Stomach (tissue), 9 donors: ENCODE results near the gene NPR3. TPM values are rescaled to one million over a fixed set of nuclear protein-coding genes. Genes with fewer than 3 reads are reported as not detected.

ENCODE experiments used
- DNase-seq, 2 donors: peaks; one replicate each; pipeline versions ENCODE4 v3.0.0 to v3.0.0-alpha.2; 2013 to 2019
- H3K27ac ChIP-seq, 5 donors: fragments of 200-600 bp in 4 of 5; sonication (generic) in 4 of 5; one replicate each; pipeline ENCODE4 v1.5.1; 2013 to 2019; ENCODE audit warnings: mild to moderate bottlenecking in 1 of 5, moderate library complexity in 1 of 5
- H3K27me3 ChIP-seq, 3 donors: fragments of 200-600 bp; sonication (generic); one replicate each; pipeline ENCODE4 v1.5.1; 2017 to 2019; ENCODE audit warnings: mixed run types in 1 of 3
- H3K36me3 ChIP-seq, 4 donors: fragments of 200-600 bp; sonication (generic); 1 replicate in 3 of 4; 2 replicates in 1 of 4; pipeline ENCODE4 v1.5.1; 2016 to 2019
- H3K4me1 ChIP-seq, 4 donors: fragments of 200-600 bp; sonication (generic); one replicate each; pipeline ENCODE4 v1.5.1; 2016 to 2019
- H3K4me3 ChIP-seq, 4 donors: fragments of 200-600 bp; sonication (generic) in 3 of 4; one replicate each; pipeline ENCODE4 v1.5.1; 2016 to 2019; ENCODE audit warnings: mild to moderate bottlenecking in 1 of 4
- H3K9me3 ChIP-seq, 4 donors: fragments of 200-600 bp; sonication (generic); one replicate each; pipeline ENCODE4 v1.5.1; 2016 to 2019
- EP300 ChIP-seq: sonication (generic); formaldehyde crosslinking; IDR thresholded peaks from one replicate; pipeline ENCODE4 v1.6.1; 2017; ENCODE audit warnings: antibody characterized with exemption
- POLR2A ChIP-seq, 4 donors: fragments of 450-650 bp; IDR thresholded peaks; one replicate each; pipeline ENCODE4 v1.6.1; 2016; ENCODE audit warnings: antibody characterized with exemption in 4 of 4, control low read depth in 2 of 4, mild to moderate bottlenecking in 1 of 4, moderate library complexity in 1 of 4
- POLR2AphosphoS5 ChIP-seq, 3 donors: sonication (generic); formaldehyde crosslinking; IDR thresholded peaks; one replicate each; pipeline ENCODE4 v1.6.1; 2016; ENCODE audit warnings: antibody characterized with exemption in 3 of 3
- WGBS, 5 donors: extraction: QIAGEN DNeasy Blood & Tissue Kit in 3 of 5; methylation state at CpG; one replicate each; pipeline versions ENCODE4 v1.1.5 to v1.1.7; 2013 to 2018; 5-methylcytosine and 5-hydroxymethylcytosine counted together
- intact Hi-C: fragments of 100-400 bp; cut with DNase I; formaldehyde crosslinking; loops from one replicate; pipeline ENCODE4 v1.15.1; 2023; ENCODE audit warnings: low total_unique reads
- polyA plus RNA-seq, 3 donors: library from polyadenylated mRNA; stranded (reverse); fragments of 200-250 nt; gene quantifications; one replicate each; pipeline ENCODE4 v1.2.3, GENCODE V29; 2013
- total RNA-seq, 5 donors: library from RNA; depleted of rRNA; stranded (reverse); fragments of >200 nt; gene quantifications; one replicate each; pipeline versions ENCODE4 v1.1.0 to v1.2.3, GENCODE V29; 2014 to 2016
- TF ChIP-seq, protein P1 (sequence below), 7 experiments: fragments of 450-650 bp in 4 of 7; fragments of 200-600 bp in 3 of 7; sonication (generic) in 3 of 7; IDR thresholded peaks; one replicate each; pipeline ENCODE4 v1.5.1; 2016 to 2019; ENCODE audit warnings: antibody characterized with exemption in 7 of 7, control low read depth in 2 of 7, mild to moderate bottlenecking in 1 of 7
- donor health status: healthy with polysubstance abuse.
- donor health status: Bipolar disorder and iron deficiency.
- donor health status: healthy.

The NPR3 gene
- total and polyA plus RNA-seq, 8 donors: 0.25 to 15.8 (median 1.8) TPM; not detected in 2

DNA sequence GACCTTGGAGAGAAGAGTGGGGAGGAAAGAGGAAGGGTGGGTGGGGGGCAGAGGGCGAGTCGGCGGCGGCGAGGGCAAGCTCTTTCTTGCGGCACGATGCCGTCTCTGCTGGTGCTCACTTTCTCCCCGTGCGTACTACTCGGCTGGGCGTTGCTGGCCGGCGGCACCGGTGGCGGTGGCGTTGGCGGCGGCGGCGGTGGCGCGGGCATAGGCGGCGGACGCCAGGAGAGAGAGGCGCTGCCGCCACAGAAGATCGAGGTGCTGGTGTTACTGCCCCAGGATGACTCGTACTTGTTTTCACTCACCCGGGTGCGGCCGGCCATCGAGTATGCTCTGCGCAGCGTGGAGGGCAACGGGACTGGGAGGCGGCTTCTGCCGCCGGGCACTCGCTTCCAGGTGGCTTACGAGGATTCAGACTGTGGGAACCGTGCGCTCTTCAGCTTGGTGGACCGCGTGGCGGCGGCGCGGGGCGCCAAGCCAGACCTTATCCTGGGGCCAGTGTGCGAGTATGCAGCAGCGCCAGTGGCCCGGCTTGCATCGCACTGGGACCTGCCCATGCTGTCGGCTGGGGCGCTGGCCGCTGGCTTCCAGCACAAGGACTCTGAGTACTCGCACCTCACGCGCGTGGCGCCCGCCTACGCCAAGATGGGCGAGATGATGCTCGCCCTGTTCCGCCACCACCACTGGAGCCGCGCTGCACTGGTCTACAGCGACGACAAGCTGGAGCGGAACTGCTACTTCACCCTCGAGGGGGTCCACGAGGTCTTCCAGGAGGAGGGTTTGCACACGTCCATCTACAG is 760 bp downstream of the NPR3 start:
- peaks cover 19 to 52% (median 41%) of the 10 kb centered on the region in 4 donors for H3K4me1 ChIP-seq
- DNase-seq: peak in 1 of 2 donors; percentile 61
- H3K9me3 ChIP-seq: peaks cover 0 to under 1% (median 0%) of the 10 kb centered on the region in 4 donors
- intact Hi-C loops: loop anchor here (10.0 kb wide), 1 partner anchor 713 kb away; no protein-coding TSS in a partner anchor
- 1 to 3% (median 2%) methylated on average over 40 to 76 of the region's 76 CpGs for WGBS, 5 donors
- H3K27ac ChIP-seq: no peak overlapping the region
- no peaks in the 10 kb centered on the region for H3K36me3 ChIP-seq
- peaks cover 4 to 64% (median 39%) of the 10 kb centered on the region in 3 donors for H3K27me3 ChIP-seq
- H3K4me3 ChIP-seq: peak overlapping the region; percentile 49 to 82 (median 67)
- TF ChIP-seq EP300 (no peak), POLR2AphosphoS5 (IDR thresholded peaks at IDR 0.05) (no peak), POLR2A (IDR thresholded peaks at IDR 0.05) (no peak)
- TF ChIP-seq, protein P1, sequence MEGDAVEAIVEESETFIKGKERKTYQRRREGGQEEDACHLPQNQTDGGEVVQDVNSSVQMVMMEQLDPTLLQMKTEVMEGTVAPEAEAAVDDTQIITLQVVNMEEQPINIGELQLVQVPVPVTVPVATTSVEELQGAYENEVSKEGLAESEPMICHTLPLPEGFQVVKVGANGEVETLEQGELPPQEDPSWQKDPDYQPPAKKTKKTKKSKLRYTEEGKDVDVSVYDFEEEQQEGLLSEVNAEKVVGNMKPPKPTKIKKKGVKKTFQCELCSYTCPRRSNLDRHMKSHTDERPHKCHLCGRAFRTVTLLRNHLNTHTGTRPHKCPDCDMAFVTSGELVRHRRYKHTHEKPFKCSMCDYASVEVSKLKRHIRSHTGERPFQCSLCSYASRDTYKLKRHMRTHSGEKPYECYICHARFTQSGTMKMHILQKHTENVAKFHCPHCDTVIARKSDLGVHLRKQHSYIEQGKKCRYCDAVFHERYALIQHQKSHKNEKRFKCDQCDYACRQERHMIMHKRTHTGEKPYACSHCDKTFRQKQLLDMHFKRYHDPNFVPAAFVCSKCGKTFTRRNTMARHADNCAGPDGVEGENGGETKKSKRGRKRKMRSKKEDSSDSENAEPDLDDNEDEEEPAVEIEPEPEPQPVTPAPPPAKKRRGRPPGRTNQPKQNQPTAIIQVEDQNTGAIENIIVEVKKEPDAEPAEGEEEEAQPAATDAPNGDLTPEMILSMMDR (IDR thresholded peaks at IDR 0.05): no peak

GRCh38 chr5:32712481-32713360 is 1.6 kb downstream of the NPR3 start:
- peak in 1 of 2 donors; percentile 50 for DNase-seq
- 3 to 7% (median 5%) methylated on average over 42 to 56 of the region's 56 CpGs for WGBS, 5 donors
- H3K36me3 ChIP-seq: no peaks in the 10 kb centered on the region
- H3K4me1 ChIP-seq: peaks cover 19 to 52% (median 41%) of the 10 kb centered on the region in 4 donors
- peaks cover 4 to 64% (median 39%) of the 10 kb centered on the region in 3 donors for H3K27me3 ChIP-seq
- peaks cover 0 to 7% (median 1%) of the 10 kb centered on the region in 4 donors for H3K9me3 ChIP-seq
- intact Hi-C loops: loop anchor here (10.0 kb wide), 1 partner anchor 712 kb away; no protein-coding TSS in a partner anchor
- no peak for TF ChIP-seq EP300
- TF ChIP-seq, protein P1 (IDR thresholded peaks at IDR 0.05): no peak
- no peak for TF ChIP-seq POLR2AphosphoS5 (IDR thresholded peaks at IDR 0.05)
- TF ChIP-seq POLR2A (IDR thresholded peaks at IDR 0.05): no peak
- H3K27ac ChIP-seq: no peak overlapping the region
- peak overlapping the region; percentile 49 to 82 (median 67) for H3K4me3 ChIP-seq

GRCh38 chr5:32713361-32713769 is 2.2 kb downstream of the NPR3 start:
- peak in 1 of 2 donors; percentile 37 for DNase-seq
- H3K9me3 ChIP-seq: peaks cover 0 to 12% (median 3%) of the 10 kb centered on the region in 4 donors
- H3K36me3 ChIP-seq: no peaks in the 10 kb centered on the region
- peaks cover 19 to 52% (median 41%) of the 10 kb centered on the region in 4 donors for H3K4me1 ChIP-seq
- WGBS, 5 donors: 3 to 13% (median 5%) methylated on average over 19 to 30 of the region's 30 CpGs
- peaks cover 4 to 64% (median 39%) of the 10 kb centered on the region in 3 donors for H3K27me3 ChIP-seq
- H3K4me3 ChIP-seq: peak overlapping the region; percentile 25 to 82 (median 67)
- intact Hi-C loops: loop anchor here (10.0 kb wide), 1 partner anchor 711 kb away; no protein-coding TSS in a partner anchor
- no peak for TF ChIP-seq POLR2AphosphoS5 (IDR thresholded peaks at IDR 0.05)
- TF ChIP-seq POLR2A (IDR thresholded peaks at IDR 0.05): no peak
- TF ChIP-seq, protein P1 (IDR thresholded peaks at IDR 0.05): no peak
- TF ChIP-seq EP300: no peak
- no peak overlapping the region for H3K27ac ChIP-seq
